ENCODE results near the gene TMPRSS5. TPM values are rescaled to one million over a fixed set of nuclear protein-coding genes. Genes with fewer than 3 reads are reported as not detected.

Gene TMPRSS5
- total and polyA plus RNA-seq, 10 of the 15 experiments (the other 5 are each of a cell fraction or from before 2014, with no cell fraction given), result 0.05 to 0.85 (median 0.34) TPM; not detected in 2

DNA sequence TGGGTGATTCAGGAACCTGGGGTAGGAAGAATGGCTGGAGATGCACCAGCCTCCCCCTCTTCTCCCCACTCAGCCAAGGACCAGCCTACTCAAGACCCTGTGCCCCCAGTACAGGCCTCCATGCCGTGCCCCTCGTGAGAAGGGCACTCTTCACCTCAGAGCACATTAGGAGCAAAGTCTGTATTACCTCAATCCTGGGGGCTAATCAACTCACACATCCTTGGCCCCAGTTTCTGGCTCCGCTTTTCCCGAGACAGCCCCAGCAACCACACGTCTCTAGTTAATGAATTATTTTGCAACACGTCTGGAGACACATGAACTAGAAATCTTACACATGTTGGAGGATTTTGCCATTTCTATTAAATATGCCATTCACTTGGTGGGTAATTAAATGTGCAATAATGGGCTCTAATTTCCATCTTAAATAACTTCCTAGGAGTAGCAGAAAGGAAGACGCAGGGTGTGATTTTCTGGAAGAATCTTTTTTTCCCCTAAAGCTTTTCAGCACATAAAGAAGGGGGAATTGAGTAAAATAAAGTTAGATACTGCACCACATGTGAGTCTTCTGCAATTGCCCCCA is 63.0 kb downstream of the TMPRSS5 start:
- SMC1A ChIA-PET (ENCODE audit: uncharacterized antibody, unreplicated experiment), result no interaction called here
- no peaks in the 10 kb centered on the region for H3K9me3 ChIP-seq (replicated peaks; ENCODE audit: control insufficient read depth, insufficient read depth, low read length)
- in situ Hi-C loops (cut with MboI) (no loop called here), intact Hi-C loops (cut with micrococcal nuclease; ENCODE audit: unreplicated experiment) (no loop called here)
- DNase-seq (ENCODE audit: low read depth, low spot score), result no peak
- ATAC-seq, result no peak
- TF ChIP-seq KDM1A (IDR thresholded peaks at IDR 0.05; ENCODE audit: borderline replicate concordance), result no peak
- TF ChIP-seq POU2F2 (IDR thresholded peaks at IDR 0.05; ENCODE audit: borderline replicate concordance, low read depth, low read length), result no peak
- TF ChIP-seq ZZZ3 (IDR thresholded peaks at IDR 0.05; ENCODE audit: control insufficient read depth, insufficient read length, low read depth), result no peak
- no peak for TF ChIP-seq NR2C2 (IDR thresholded peaks at IDR 0.05; ENCODE audit: borderline replicate concordance, control insufficient read depth, insufficient read length, low read depth)
- TF ChIP-seq BHLHE40 (IDR thresholded peaks at IDR 0.05; ENCODE audit: borderline replicate concordance in 1 of 2, low read depth in 2 of 2, low read length in 1 of 2), result no peak
- no peak for TF ChIP-seq IKZF1 (conservative IDR thresholded peaks at IDR 0.05)
- no peak for TF ChIP-seq NFXL1 (IDR thresholded peaks at IDR 0.05; ENCODE audit: borderline replicate concordance)
- TF ChIP-seq, protein P1, sequence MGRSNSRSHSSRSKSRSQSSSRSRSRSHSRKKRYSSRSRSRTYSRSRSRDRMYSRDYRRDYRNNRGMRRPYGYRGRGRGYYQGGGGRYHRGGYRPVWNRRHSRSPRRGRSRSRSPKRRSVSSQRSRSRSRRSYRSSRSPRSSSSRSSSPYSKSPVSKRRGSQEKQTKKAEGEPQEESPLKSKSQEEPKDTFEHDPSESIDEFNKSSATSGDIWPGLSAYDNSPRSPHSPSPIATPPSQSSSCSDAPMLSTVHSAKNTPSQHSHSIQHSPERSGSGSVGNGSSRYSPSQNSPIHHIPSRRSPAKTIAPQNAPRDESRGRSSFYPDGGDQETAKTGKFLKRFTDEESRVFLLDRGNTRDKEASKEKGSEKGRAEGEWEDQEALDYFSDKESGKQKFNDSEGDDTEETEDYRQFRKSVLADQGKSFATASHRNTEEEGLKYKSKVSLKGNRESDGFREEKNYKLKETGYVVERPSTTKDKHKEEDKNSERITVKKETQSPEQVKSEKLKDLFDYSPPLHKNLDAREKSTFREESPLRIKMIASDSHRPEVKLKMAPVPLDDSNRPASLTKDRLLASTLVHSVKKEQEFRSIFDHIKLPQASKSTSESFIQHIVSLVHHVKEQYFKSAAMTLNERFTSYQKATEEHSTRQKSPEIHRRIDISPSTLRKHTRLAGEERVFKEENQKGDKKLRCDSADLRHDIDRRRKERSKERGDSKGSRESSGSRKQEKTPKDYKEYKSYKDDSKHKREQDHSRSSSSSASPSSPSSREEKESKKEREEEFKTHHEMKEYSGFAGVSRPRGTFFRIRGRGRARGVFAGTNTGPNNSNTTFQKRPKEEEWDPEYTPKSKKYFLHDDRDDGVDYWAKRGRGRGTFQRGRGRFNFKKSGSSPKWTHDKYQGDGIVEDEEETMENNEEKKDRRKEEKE (IDR thresholded peaks at IDR 0.05), result no peak
- TF ChIP-seq BRCA1 (IDR thresholded peaks at IDR 0.05; ENCODE audit: low read depth, low read length), result no peak
- TF ChIP-seq LARP7 (IDR thresholded peaks at IDR 0.05), result no peak
- no peaks in the 10 kb centered on the region for H3K36me3 ChIP-seq (ENCODE audit: control insufficient read depth in 2 of 2, insufficient read depth in 2 of 2, low read length in 1 of 2)
- BruUV-seq (replicated peaks), result no TSS peak
- H3K27ac ChIP-seq (ENCODE audit: control insufficient read depth, insufficient read depth), result no peak overlapping the region
- no peak overlapping the region for H2AFZ ChIP-seq (ENCODE audit: control insufficient read depth, low read depth, low read length)
- CTCF ChIA-PET, result no interaction called here
- WGBS (ENCODE audit: insufficient coverage, insufficient replicate concordance, low lambda C conversion rate, missing lambda C conversion rate), result 22% methylated on average over 7 of the region's 7 CpGs
- RAD21 ChIA-PET (ENCODE audit: unreplicated experiment), result no interaction called here
- H3K4me1 ChIP-seq (ENCODE audit: control insufficient read depth, insufficient read depth, low read length), result no peaks in the 10 kb centered on the region
- POLR2A ChIA-PET, result no interaction called here
- no peak for FAIRE-seq
- no peaks in the 10 kb centered on the region for H4K20me1 ChIP-seq (ENCODE audit: control insufficient read depth, insufficient read depth)
- H3K27me3 ChIP-seq (replicated peaks in 1 of 2; ENCODE audit: control insufficient read depth in 2 of 2, insufficient read depth in 2 of 2, low read length in 1 of 2), result no peaks in the 10 kb centered on the region; a peak in 1 of 4 replicates
- no peak overlapping the region for H3K9ac ChIP-seq (ENCODE audit: control insufficient read depth, insufficient read depth, low read length)
- no peak overlapping the region for H3K4me2 ChIP-seq (ENCODE audit: control insufficient read depth, insufficient read depth)
- no peak overlapping the region for H3K4me3 ChIP-seq
- no peaks in the 10 kb centered on the region for H3K79me2 ChIP-seq (ENCODE audit: control insufficient read depth, insufficient read depth, low read length)

All from GM12878 (cell line).